Measurements from ENCODE around the gene DNAAF9. TPM values are rescaled to one million over a fixed set of nuclear protein-coding genes. Genes with fewer than 3 reads are reported as not detected.
"Not testable (repeated sequence)": the region's sequence is repeated elsewhere in the genome, so short reads cannot be mapped to it uniquely, and the experiment has no call there.

DNAAF9 gene
- total and polyA plus RNA-seq, 2 donors (not counting 3 experiments of a cell fraction or from before 2014, with no cell fraction given) = 7.6 to 20.9 TPM

DNA sequence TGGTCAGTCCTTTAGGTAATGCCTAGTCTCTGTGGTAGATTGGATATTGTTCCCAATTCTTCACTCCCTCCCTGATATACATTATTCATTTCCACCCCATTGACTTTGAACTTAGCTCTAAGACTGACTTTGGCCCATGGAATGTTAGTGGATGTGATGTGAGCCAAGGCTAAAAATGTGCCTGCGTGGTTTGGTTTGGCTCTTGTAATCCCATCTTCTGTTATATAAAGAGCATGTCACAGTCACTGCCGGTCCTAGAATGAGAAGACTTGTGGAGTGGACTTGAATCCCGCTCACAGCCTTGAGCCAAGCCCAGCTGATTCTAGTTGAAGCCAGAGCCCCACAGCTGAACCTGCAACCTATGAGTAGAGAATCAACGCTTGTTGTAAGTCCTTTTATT, 23.6 kb upstream of the DNAAF9 start:
- no peaks in the 10 kb centered on the region for H3K36me3 ChIP-seq (ENCODE audit: control insufficient read depth in 2 of 2, extremely low read depth in 1 of 2, insufficient read depth in 2 of 2, low read length in 2 of 2)
- no peaks in the 10 kb centered on the region for H3K4me1 ChIP-seq (ENCODE audit: control insufficient read depth, extremely low read depth, insufficient read depth, low read length)
- no TSS peak for BruUV-seq (replicated peaks)
- intact Hi-C loops (cut with micrococcal nuclease) = no loop called here
- no peak overlapping the region for H3K4me2 ChIP-seq (ENCODE audit: insufficient read depth, low read length)
- no peaks in the 10 kb centered on the region for H4K20me1 ChIP-seq (replicated peaks; ENCODE audit: control insufficient read depth, extremely low read depth, insufficient read depth, low read length)
- no peaks in the 10 kb centered on the region for H3K9me3 ChIP-seq (replicated peaks; ENCODE audit: control insufficient read depth, insufficient read depth, low read length)
- dilution Hi-C loops (cut with MboI; ENCODE audit: extremely low pct_ligation_motif_present, low sequenced_read_pairs) = no loop called here
- H2AFZ ChIP-seq (ENCODE audit: low read depth, low read length) = no peak overlapping the region
- no peak overlapping the region for H3K4me3 ChIP-seq (replicated peaks in 1 of 3; ENCODE audit: insufficient read depth in 1 of 3, low read depth in 1 of 3, low read length in 3 of 3)
- H3K27me3 ChIP-seq (ENCODE audit: control insufficient read depth in 2 of 2, insufficient read depth in 2 of 2, low read length in 2 of 2) = no peaks in the 10 kb centered on the region
- DNase-seq (ENCODE audit: low read depth, low spot score) (no peak), FAIRE-seq (no peak)
- no peaks in the 10 kb centered on the region for H3K9me1 ChIP-seq (replicated peaks; ENCODE audit: control insufficient read depth, extremely low read depth, insufficient read depth, low read length)
- no peaks in the 10 kb centered on the region for H3K79me2 ChIP-seq (ENCODE audit: control insufficient read depth, insufficient read depth, low read length)
- H3K9ac ChIP-seq (replicated peaks; ENCODE audit: extremely low read depth, insufficient read depth, low read length) = no peak overlapping the region
- ChIA-PET POLR2A (no interaction called here), CTCF (no interaction called here)
- H3K27ac ChIP-seq (ENCODE audit: insufficient read depth, low read depth, low read length) = no peak overlapping the region
- no peak for TF ChIP-seq POLR2AphosphoS5 (IDR thresholded peaks at IDR 0.05; ENCODE audit: insufficient read depth, low read depth, low read length)

DNA sequence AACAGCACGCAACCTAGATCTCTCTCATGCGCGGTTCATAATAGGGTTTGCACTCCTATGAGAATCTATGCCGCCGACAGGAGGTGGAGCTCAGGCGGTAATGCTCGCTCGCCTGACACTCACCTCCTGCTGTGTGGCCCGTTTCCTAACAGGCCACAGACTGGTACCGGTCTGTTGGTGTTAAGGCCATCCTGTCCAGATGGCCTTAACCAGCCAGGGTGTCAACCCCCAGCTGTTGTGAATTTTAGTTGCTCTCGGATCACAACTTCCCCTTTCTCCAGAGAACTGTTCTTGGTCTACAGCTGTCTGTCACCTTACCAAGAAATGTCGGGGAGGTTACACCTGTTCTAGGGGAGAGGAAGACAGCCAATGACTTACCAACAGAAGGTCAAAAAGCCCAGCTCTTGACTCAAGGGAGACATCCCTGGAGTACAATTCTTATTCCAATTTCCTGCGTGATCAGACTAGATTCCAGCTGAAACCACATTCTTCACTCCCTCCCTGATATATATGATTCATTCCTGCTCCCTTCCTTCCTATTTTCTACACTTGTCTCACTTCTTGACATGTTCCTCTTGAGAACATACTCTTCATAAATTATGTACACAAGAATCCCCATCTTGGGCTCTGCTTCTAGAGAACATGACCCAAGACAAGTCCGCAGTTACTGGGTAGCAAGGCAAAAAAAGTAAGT, 23.1 kb upstream of the DNAAF9 start:
- CTCF ChIA-PET = no interaction called here

DNA sequence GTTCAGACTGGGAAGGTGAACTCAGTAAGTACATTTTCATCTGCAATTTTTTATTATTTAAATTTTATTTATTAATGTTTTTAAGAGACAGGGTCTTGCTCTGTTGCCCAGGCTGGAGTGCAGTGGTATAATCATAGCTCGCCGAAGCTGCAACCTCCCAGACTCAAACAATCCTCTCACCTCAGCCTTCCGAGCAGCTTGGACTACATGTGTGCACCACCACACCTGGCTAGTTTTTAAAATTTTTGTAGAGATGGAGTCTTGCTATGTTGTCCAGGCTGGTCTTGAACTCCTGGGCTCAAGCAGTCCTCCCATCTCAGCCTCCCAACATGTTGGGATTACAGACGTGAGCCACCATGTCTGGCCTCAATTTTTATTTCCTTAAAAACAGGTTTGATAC, 19.3 kb upstream of the DNAAF9 start:
- DNase-seq (ENCODE audit: low read depth, low spot score); H3K36me3 ChIP-seq (ENCODE audit: control insufficient read depth in 2 of 2, extremely low read depth in 1 of 2, insufficient read depth in 2 of 2, low read length in 2 of 2); H3K9me3 ChIP-seq (replicated peaks; ENCODE audit: control insufficient read depth, insufficient read depth, low read length); H3K4me3 ChIP-seq (replicated peaks in 1 of 3; ENCODE audit: insufficient read depth in 1 of 3, low read depth in 1 of 3, low read length in 3 of 3); intact Hi-C loops (cut with micrococcal nuclease); H3K27ac ChIP-seq (ENCODE audit: insufficient read depth, low read depth, low read length); H3K9ac ChIP-seq (replicated peaks; ENCODE audit: extremely low read depth, insufficient read depth, low read length); H3K27me3 ChIP-seq (ENCODE audit: control insufficient read depth in 2 of 2, insufficient read depth in 2 of 2, low read length in 2 of 2); H3K4me1 ChIP-seq (ENCODE audit: control insufficient read depth, extremely low read depth, insufficient read depth, low read length); H3K4me2 ChIP-seq (ENCODE audit: insufficient read depth, low read length); dilution Hi-C loops (cut with MboI; ENCODE audit: extremely low pct_ligation_motif_present, low sequenced_read_pairs); H2AFZ ChIP-seq (ENCODE audit: low read depth, low read length); POLR2A ChIA-PET; H4K20me1 ChIP-seq (replicated peaks; ENCODE audit: control insufficient read depth, extremely low read depth, insufficient read depth, low read length); H3K79me2 ChIP-seq (ENCODE audit: control insufficient read depth, insufficient read depth, low read length); FAIRE-seq; H3K9me1 ChIP-seq (replicated peaks; ENCODE audit: control insufficient read depth, extremely low read depth, insufficient read depth, low read length); BruUV-seq (replicated peaks): not testable (repeated sequence)
- CTCF ChIA-PET = interaction anchor here (1.4 kb wide), 1 partner anchor 12 kb away, joined by 3 read pairs; no protein-coding TSS in a partner anchor

More for the DNA sequence above, 23.1 kb upstream of the DNAAF9 start:
- no peak for DNase-seq (ENCODE audit: low read depth, low spot score)
- Histone ChIP-seq H3K4me3 (replicated peaks in 1 of 3; ENCODE audit: insufficient read depth in 1 of 3, low read depth in 1 of 3, low read length in 3 of 3) (no peak overlapping the region), H3K9ac (replicated peaks; ENCODE audit: extremely low read depth, insufficient read depth, low read length) (no peak overlapping the region), H3K9me3 (replicated peaks; ENCODE audit: control insufficient read depth, insufficient read depth, low read length) (no peaks in the 10 kb centered on the region), H2AFZ (ENCODE audit: low read depth, low read length) (no peak overlapping the region), H3K27ac (ENCODE audit: insufficient read depth, low read depth, low read length) (no peak overlapping the region), H3K9me1 (replicated peaks; ENCODE audit: control insufficient read depth, extremely low read depth, insufficient read depth, low read length) (no peaks in the 10 kb centered on the region), H3K4me2 (ENCODE audit: insufficient read depth, low read length) (no peak overlapping the region), H3K79me2 (ENCODE audit: control insufficient read depth, insufficient read depth, low read length) (no peaks in the 10 kb centered on the region), H3K36me3 (ENCODE audit: control insufficient read depth in 2 of 2, extremely low read depth in 1 of 2, insufficient read depth in 2 of 2, low read length in 2 of 2) (no peaks in the 10 kb centered on the region), H4K20me1 (replicated peaks; ENCODE audit: control insufficient read depth, extremely low read depth, insufficient read depth, low read length) (no peaks in the 10 kb centered on the region), H3K4me1 (ENCODE audit: control insufficient read depth, extremely low read depth, insufficient read depth, low read length) (no peaks in the 10 kb centered on the region), H3K27me3 (ENCODE audit: control insufficient read depth in 2 of 2, insufficient read depth in 2 of 2, low read length in 2 of 2) (no peaks in the 10 kb centered on the region)
- TF ChIP-seq POLR2A (IDR thresholded peaks at IDR 0.05; ENCODE audit: low read depth, low read length) (no peak), MYC (IDR thresholded peaks at IDR 0.05; ENCODE audit: low read depth, low read length) (no peak), EZH2 (IDR thresholded peaks at IDR 0.05; ENCODE audit: borderline replicate concordance, low read depth, low read length, severe bottlenecking) (no peak), POLR2AphosphoS5 (IDR thresholded peaks at IDR 0.05; ENCODE audit: insufficient read depth, low read depth, low read length) (no peak)
- TF ChIP-seq, protein P1, sequence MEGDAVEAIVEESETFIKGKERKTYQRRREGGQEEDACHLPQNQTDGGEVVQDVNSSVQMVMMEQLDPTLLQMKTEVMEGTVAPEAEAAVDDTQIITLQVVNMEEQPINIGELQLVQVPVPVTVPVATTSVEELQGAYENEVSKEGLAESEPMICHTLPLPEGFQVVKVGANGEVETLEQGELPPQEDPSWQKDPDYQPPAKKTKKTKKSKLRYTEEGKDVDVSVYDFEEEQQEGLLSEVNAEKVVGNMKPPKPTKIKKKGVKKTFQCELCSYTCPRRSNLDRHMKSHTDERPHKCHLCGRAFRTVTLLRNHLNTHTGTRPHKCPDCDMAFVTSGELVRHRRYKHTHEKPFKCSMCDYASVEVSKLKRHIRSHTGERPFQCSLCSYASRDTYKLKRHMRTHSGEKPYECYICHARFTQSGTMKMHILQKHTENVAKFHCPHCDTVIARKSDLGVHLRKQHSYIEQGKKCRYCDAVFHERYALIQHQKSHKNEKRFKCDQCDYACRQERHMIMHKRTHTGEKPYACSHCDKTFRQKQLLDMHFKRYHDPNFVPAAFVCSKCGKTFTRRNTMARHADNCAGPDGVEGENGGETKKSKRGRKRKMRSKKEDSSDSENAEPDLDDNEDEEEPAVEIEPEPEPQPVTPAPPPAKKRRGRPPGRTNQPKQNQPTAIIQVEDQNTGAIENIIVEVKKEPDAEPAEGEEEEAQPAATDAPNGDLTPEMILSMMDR (IDR thresholded peaks at IDR 0.05; ENCODE audit: extremely low read depth in 1 of 2, insufficient read depth in 1 of 2, low read depth in 1 of 2, low read length in 2 of 2) = no peak
- intact Hi-C loops (cut with micrococcal nuclease) = no loop called here
- no TSS peak for BruUV-seq (replicated peaks)
- FAIRE-seq = no peak
- POLR2A ChIA-PET = no interaction called here
- dilution Hi-C loops (cut with MboI; ENCODE audit: extremely low pct_ligation_motif_present, low sequenced_read_pairs) = no loop called here

Data from endothelial cell of umbilical vein (primary cell).